Loucy (cell line): ENCODE results near the gene APOBEC3A.

Experiments
- CTCF ChIP-seq: fragments of 200-600 bp; sonication (generic); conservative IDR thresholded peaks from 2 replicates; pipeline ENCODE4 v1.5.1; 2014; ENCODE audit warnings: mild to moderate bottlenecking, antibody characterized with exemption, low read length
- EZH2phosphoT487 ChIP-seq: fragments of 200-600 bp; IDR thresholded peaks from 2 replicates; pipeline ENCODE4 v1.6.1; 2018; ENCODE audit warnings: antibody characterized with exemption, mild to moderate bottlenecking, moderate library complexity, borderline replicate concordance

GRCh38 chr22:38948181-38948940 is 9.0 kb upstream of the APOBEC3A start:
- TF ChIP-seq CTCF: no peak
- TF ChIP-seq EZH2phosphoT487: no peak
